NCI-H187 (cell line): ENCODE data around the gene HES7.

Source experiments
- DNase-seq, 2 experiments: peaks; one replicate each; lab custom pipeline; 2025; lab: John Stamatoyannopoulos, UW

HES7 gene

GRCh38 chr17:8072729-8073461 is 51.0 kb downstream of the HES7 start:
- DNase-seq = no peak

GRCh38 chr17:8072341-8072728 is 51.6 kb downstream of the HES7 start:
- no peak for DNase-seq

- DNase-seq = no peak
Measured at GRCh38 chr17:8071496-8071895, 52.4 kb downstream of the HES7 start.
